ENCODE results near the gene DDX6. TPM values are rescaled to one million over a fixed set of nuclear protein-coding genes. Genes with fewer than 3 reads are reported as not detected.
"Not testable (repeated sequence)": the region's sequence is repeated elsewhere in the genome, so short reads cannot be mapped to it uniquely, and the experiment has no call there.

Gene DDX6
- total RNA-seq, 1 experiment from 2014 or later: 151 TPM

GRCh38 chr11:118734031-118734430, 56.9 kb downstream of the DDX6 start:
- ATAC-seq (no peak), DNase-seq (ENCODE audit: low spot score) (no peak)
- Mint-ChIP-seq H3K9me3 (peaks cover 35% of the 10 kb centered on the region), H3K4me3 (no peak overlapping the region), H3K36me3 (peaks cover 68% of the 10 kb centered on the region), H3K27me3 (ENCODE audit: low read depth) (peaks cover 8% of the 10 kb centered on the region), H3K4me1 (peaks cover 19% of the 10 kb centered on the region), H3K27ac (peak overlapping the region; percentile 21; the same call in 1 of the 2 replicates)
- POLR2A ChIA-PET: interaction anchor here (0.7 kb wide), 1 partner anchor 42 kb away, joined by 3 read pairs; no protein-coding TSS in a partner anchor
- TF ChIP-seq ZNF512 (CRISPR knock-in tag; IDR thresholded peaks at IDR 0.05; ENCODE audit: borderline replicate concordance) (no peak), ATF3 (CRISPR knock-in tag; conservative IDR thresholded peaks at IDR 0.05) (no peak)
- CTCF ChIA-PET: interaction anchor here (0.7 to 2.5 kb wide), 2 partner anchors 44 to 75 kb away, joined by 3 to 11 read pairs; no protein-coding TSS in a partner anchor

GRCh38 chr11:118729753-118730152, 61.2 kb downstream of the DDX6 start:
- POLR2A ChIA-PET; H3K4me3 Mint-ChIP-seq; H3K27ac Mint-ChIP-seq; H3K27me3 Mint-ChIP-seq (ENCODE audit: low read depth); DNase-seq (ENCODE audit: low spot score); ATAC-seq; CTCF ChIA-PET: not testable (repeated sequence)
- Mint-ChIP-seq H3K36me3 (peaks cover 65% of the 10 kb centered on the region), H3K4me1 (peaks cover 55% of the 10 kb centered on the region), H3K9me3 (peaks cover 31% of the 10 kb centered on the region)

DNA sequence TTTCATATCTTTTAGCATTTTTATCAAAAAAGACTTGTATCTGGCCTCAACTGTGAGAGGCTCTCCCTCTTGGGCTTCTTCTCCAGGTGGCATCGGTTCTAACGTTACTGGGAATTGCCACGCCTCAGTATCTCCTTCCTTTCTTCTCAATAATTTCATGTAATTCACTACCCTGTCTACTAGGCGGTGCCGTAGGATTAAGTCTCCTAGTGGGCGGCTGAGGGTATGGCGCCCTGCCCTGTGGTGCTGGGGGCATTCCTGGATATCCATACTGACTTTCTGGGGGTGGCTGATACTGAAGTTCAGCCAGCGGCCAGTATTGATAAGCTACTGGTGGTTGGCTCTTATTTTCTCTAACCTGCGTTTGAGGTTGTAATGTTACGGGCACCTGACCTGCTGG, 62.9 kb downstream of the DDX6 start:
- POLR2A ChIA-PET; H3K27me3 Mint-ChIP-seq (ENCODE audit: low read depth); ATAC-seq; CTCF ChIA-PET: not testable (repeated sequence)
- Mint-ChIP-seq H3K4me3 (peak overlapping the region; percentile 58), H3K36me3 (peaks cover 54% of the 10 kb centered on the region), H3K27ac (peak overlapping the region; percentile 3; the same call in 1 of the 2 replicates), H3K4me1 (peaks cover 58% of the 10 kb centered on the region), H3K9me3 (peaks cover 28% of the 10 kb centered on the region)
- DNase-seq (ENCODE audit: low spot score): peak; percentile 34
- TF ChIP-seq, protein P1, sequence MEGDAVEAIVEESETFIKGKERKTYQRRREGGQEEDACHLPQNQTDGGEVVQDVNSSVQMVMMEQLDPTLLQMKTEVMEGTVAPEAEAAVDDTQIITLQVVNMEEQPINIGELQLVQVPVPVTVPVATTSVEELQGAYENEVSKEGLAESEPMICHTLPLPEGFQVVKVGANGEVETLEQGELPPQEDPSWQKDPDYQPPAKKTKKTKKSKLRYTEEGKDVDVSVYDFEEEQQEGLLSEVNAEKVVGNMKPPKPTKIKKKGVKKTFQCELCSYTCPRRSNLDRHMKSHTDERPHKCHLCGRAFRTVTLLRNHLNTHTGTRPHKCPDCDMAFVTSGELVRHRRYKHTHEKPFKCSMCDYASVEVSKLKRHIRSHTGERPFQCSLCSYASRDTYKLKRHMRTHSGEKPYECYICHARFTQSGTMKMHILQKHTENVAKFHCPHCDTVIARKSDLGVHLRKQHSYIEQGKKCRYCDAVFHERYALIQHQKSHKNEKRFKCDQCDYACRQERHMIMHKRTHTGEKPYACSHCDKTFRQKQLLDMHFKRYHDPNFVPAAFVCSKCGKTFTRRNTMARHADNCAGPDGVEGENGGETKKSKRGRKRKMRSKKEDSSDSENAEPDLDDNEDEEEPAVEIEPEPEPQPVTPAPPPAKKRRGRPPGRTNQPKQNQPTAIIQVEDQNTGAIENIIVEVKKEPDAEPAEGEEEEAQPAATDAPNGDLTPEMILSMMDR (IDR thresholded peaks at IDR 0.05): peak; percentile 65

GRCh38 chr11:118727721-118728066, 63.3 kb downstream of the DDX6 start:
- CTCF ChIA-PET: interaction anchor here (0.8 kb wide), 1 partner anchor 38 kb away, joined by 3 read pairs; no protein-coding TSS in a partner anchor
- Mint-ChIP-seq H3K4me3 (peak overlapping the region; percentile 58), H3K36me3 (peaks cover 49% of the 10 kb centered on the region), H3K4me1 (peaks cover 62% of the 10 kb centered on the region), H3K9me3 (peaks cover 28% of the 10 kb centered on the region)
- H3K27ac Mint-ChIP-seq; DNase-seq (ENCODE audit: low spot score); ATAC-seq; H3K27me3 Mint-ChIP-seq (ENCODE audit: low read depth); POLR2A ChIA-PET: not testable (repeated sequence)

- Mint-ChIP-seq H3K4me3 (peak overlapping the region; percentile 52; the same call in 1 of the 2 replicates), H3K4me1 (peaks cover 68% of the 10 kb centered on the region), H3K27ac (peak overlapping the region; percentile 95; the same call in 1 of the 2 replicates), H3K36me3 (peaks cover 49% of the 10 kb centered on the region), H3K9me3 (peaks cover 28% of the 10 kb centered on the region)
- H3K27me3 Mint-ChIP-seq (ENCODE audit: low read depth); DNase-seq (ENCODE audit: low spot score); POLR2A ChIA-PET; ATAC-seq: not testable (repeated sequence)
- CTCF ChIA-PET: interaction anchor here (0.8 kb wide), 1 partner anchor 37 kb away, joined by 3 read pairs; no protein-coding TSS in a partner anchor
Measured at GRCh38 chr11:118727001-118727720, 63.8 kb downstream of the DDX6 start.

- POLR2A ChIA-PET; H3K27me3 Mint-ChIP-seq (ENCODE audit: low read depth); DNase-seq (ENCODE audit: low spot score); H3K9me3 Mint-ChIP-seq; ATAC-seq: not testable (repeated sequence)
- peak overlapping the region; percentile 59 for H3K4me3 Mint-ChIP-seq
- CTCF ChIA-PET: interaction anchor here (1.0 kb wide), 1 partner anchor 32 kb away, joined by 3 read pairs; no protein-coding TSS in a partner anchor
- H3K36me3 Mint-ChIP-seq: peaks cover 24% of the 10 kb centered on the region
- peak overlapping the region; percentile 94 for H3K27ac Mint-ChIP-seq
- peaks cover 86% of the 10 kb centered on the region for H3K4me1 Mint-ChIP-seq
Measured at GRCh38 chr11:118721478-118722015, 69.4 kb downstream of the DDX6 start.

- ATAC-seq; POLR2A ChIA-PET; CTCF ChIA-PET; H3K27me3 Mint-ChIP-seq (ENCODE audit: low read depth); DNase-seq (ENCODE audit: low spot score); H3K9me3 Mint-ChIP-seq: not testable (repeated sequence)
- Mint-ChIP-seq H3K27ac (peak overlapping the region; percentile 99), H3K4me3 (peak overlapping the region; percentile 89), H3K4me1 (peaks cover 84% of the 10 kb centered on the region), H3K36me3 (peaks cover 24% of the 10 kb centered on the region)
Measured at GRCh38 chr11:118720740-118721139, 70.2 kb downstream of the DDX6 start.

DNA sequence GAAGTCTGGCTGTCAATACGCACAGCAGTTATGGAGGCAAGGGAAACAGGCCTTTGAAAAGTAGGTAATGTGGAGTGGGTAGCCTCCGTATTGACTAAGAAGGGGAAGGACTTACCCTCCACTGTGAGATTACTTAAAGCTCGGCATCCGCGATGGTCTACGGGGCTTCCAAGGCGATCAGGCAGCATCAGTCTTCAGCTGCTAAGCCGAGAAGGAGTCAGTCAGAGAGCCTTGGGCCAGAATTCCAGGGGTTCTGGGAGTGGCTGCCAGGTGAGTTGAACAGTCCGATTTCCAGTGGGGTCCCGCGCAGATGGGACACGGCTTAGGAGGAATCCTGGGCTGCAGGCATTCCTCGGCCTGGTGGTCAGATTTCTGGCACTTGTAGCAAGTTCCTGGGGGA, 70.9 kb downstream of the DDX6 start:
- Mint-ChIP-seq H3K36me3 (peaks cover 24% of the 10 kb centered on the region), H3K4me1 (peaks cover 84% of the 10 kb centered on the region), H3K4me3 (peak overlapping the region; percentile 89), H3K27ac (peak overlapping the region; percentile 99)
- H3K9me3 Mint-ChIP-seq; H3K27me3 Mint-ChIP-seq (ENCODE audit: low read depth); ATAC-seq; POLR2A ChIA-PET; CTCF ChIA-PET: not testable (repeated sequence)
- DNase-seq (ENCODE audit: low spot score): peak; percentile 27

- H3K27me3 Mint-ChIP-seq (ENCODE audit: low read depth); POLR2A ChIA-PET; CTCF ChIA-PET; DNase-seq (ENCODE audit: low spot score); H3K9me3 Mint-ChIP-seq; ATAC-seq: not testable (repeated sequence)
- H3K4me1 Mint-ChIP-seq: peaks cover 80% of the 10 kb centered on the region
- peak overlapping the region; percentile 89 for H3K4me3 Mint-ChIP-seq
- peaks cover 24% of the 10 kb centered on the region for H3K36me3 Mint-ChIP-seq
- peak overlapping the region; percentile 99 for H3K27ac Mint-ChIP-seq
Measured at GRCh38 chr11:118718562-118718961, 72.4 kb downstream of the DDX6 start.

- Mint-ChIP-seq H3K36me3 (peaks cover 23% of the 10 kb centered on the region), H3K4me3 (peak overlapping the region; percentile 89), H3K4me1 (peaks cover 74% of the 10 kb centered on the region), H3K27ac (peak overlapping the region; percentile 99)
- CTCF ChIA-PET: interaction anchor here (1.3 kb wide), 1 partner anchor 28 kb away, joined by 5 read pairs; no protein-coding TSS in a partner anchor
- H3K9me3 Mint-ChIP-seq; POLR2A ChIA-PET; H3K27me3 Mint-ChIP-seq (ENCODE audit: low read depth); ATAC-seq; DNase-seq (ENCODE audit: low spot score): not testable (repeated sequence)
Measured at GRCh38 chr11:118717733-118718132, 73.2 kb downstream of the DDX6 start.
